Right lobe of liver (tissue), 4 donors: Measurements from ENCODE around the gene RPS8.
"Not testable (repeated sequence)": the region's sequence is repeated elsewhere in the genome, so short reads cannot be mapped to it uniquely, and the experiment has no call there.

Experiments used
- POLR2A ChIP-seq: fragments of 450-650 bp; IDR thresholded peaks from one replicate; pipeline ENCODE4 v1.6.1; 2017; ENCODE audit warnings: antibody characterized with exemption, mild to moderate bottlenecking
- TF ChIP-seq, protein P1 (sequence below), 4 donors: fragments of 200-600 bp in 3 of 4; fragments of 450-650 bp in 1 of 4; IDR thresholded peaks; one replicate each; pipeline versions ENCODE4 v1.5.1 to v1.8.0; 2016 to 2022; ENCODE audit warnings: antibody characterized with exemption in 4 of 4, mild to moderate bottlenecking in 2 of 4
- donor health status: DM: no; HTN: no; CAD: no.
- donor health status: DM: no; HTN: no; CAD: no.
- donor health status: DM: no; HTN: yes; CAD: no.

DNA sequence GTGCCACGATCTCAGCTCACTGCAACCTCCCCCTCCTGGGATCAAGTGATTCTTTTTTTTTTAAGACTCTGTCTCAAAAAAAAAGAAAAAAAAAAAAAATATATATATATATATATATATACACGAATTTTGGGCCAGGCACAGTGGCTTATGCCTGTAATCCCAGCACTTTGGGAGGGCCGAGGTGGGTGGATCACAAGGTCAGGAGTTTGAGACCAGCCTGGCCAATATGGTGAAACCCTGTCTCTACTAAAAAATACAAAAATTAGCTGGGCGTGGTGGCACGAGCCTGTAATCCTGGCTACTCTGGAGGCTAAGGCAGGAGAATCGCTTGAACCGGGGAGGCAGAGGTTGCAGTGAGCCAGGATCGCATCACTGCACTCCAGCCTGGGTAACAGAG, 22.5 kb downstream of the RPS8 start:
- TF ChIP-seq, protein P1, sequence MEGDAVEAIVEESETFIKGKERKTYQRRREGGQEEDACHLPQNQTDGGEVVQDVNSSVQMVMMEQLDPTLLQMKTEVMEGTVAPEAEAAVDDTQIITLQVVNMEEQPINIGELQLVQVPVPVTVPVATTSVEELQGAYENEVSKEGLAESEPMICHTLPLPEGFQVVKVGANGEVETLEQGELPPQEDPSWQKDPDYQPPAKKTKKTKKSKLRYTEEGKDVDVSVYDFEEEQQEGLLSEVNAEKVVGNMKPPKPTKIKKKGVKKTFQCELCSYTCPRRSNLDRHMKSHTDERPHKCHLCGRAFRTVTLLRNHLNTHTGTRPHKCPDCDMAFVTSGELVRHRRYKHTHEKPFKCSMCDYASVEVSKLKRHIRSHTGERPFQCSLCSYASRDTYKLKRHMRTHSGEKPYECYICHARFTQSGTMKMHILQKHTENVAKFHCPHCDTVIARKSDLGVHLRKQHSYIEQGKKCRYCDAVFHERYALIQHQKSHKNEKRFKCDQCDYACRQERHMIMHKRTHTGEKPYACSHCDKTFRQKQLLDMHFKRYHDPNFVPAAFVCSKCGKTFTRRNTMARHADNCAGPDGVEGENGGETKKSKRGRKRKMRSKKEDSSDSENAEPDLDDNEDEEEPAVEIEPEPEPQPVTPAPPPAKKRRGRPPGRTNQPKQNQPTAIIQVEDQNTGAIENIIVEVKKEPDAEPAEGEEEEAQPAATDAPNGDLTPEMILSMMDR (IDR thresholded peaks at IDR 0.05) = not testable (repeated sequence)
- not testable (repeated sequence) for TF ChIP-seq POLR2A
